HG03159 (cell line): ENCODE measurements around the gene TRIM43B.
"Not testable (repeated sequence)": the region's sequence is repeated elsewhere in the genome, so short reads cannot be mapped to it uniquely, and the experiment has no call there.

ENCODE experiments used
- ATAC-seq: cut with Tn5 transposase; IDR thresholded peaks from one replicate; pipeline ENCODE4 v1.9.1; 2021; ENCODE audit warnings: mild to moderate bottlenecking, moderate library complexity; ENCODE audit not compliant: unreplicated experiment

Gene TRIM43B

DNA sequence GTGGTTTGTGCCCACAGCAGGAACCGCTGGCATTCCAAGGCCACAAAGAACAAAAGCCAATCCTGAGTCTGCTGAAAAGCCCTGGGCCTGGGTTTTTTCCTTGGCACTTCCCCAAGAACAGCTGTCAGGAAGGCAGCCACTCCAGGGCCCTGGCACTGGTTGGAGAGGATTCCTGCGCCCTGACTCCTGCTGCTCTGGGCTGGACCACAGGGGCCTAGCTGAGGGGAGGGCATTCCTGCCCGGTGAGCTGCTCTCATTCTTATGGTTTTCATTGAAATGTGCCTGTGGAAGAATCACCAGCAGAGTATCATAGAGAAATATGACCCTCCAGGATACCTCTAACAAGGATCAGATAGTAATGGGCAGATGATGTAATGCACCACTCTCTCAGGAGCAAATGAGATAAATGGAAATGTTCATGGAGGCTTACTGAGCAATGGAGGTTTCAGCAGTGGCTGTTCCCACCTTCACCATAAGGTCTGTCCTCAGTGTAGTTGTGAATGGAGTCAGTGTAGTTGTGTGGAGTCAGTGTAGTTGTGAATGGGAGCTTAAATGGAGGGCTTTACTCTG lies 50.0 kb downstream of the TRIM43B start:
- ATAC-seq: not testable (repeated sequence)

GRCh38 chr2:95433973-95434372 lies 50.6 kb downstream of the TRIM43B start:
- not testable (repeated sequence) for ATAC-seq

DNA sequence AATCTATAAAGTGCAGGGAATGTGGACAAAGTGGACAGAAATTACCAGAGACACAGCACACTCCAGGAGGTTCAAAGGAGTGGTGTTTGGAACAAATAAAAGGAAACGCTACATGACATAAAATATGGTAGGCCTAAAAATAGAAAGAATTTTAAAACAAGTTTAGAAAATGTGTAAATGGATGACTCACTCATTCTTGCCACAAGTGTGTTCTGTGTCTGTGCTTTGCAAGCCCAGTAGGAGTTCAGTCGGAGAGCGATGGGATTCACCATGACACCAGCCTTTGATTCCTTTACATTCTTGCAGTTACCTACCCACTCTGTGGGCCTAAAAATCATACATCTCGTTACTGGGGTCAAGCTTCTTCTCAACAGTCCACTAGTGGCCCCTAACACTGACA lies 51.2 kb downstream of the TRIM43B start:
- not testable (repeated sequence) for ATAC-seq

- not testable (repeated sequence) for ATAC-seq
Measured at GRCh38 chr2:95429748-95430467, 54.6 kb downstream of the TRIM43B start.

DNA sequence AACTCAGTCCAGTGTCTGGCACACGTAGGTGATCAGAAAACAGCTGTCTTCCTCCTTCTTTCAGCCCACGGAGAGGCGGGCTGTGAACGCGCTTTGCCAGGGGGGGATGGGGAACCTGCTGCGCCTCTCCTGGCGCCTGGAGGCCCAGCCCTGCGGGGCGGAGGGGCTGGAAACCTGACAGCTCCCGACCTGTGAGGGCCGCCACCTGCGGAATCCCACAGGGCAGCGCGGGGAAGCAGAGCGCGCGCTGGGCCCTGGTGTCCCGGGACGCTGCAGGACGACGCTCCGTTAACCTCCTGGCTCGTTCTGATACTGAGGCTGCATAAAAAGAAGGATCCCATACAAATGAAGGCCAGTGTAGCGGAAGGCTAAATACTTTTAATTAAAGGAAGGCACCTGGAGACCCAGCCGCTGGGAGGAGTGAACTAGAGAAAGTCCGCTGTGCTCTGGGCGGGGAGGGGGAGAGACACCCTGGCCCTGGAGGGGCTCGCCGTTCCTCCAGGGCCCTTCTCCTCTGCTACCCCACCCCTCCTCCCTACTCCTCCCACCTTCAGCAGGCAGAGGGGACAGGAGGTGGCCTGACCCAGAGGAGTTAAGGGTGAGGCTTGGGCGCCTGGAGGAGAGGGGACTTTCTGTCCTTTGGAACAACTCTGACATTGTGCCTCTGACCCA lies 57.2 kb downstream of the TRIM43B start:
- not testable (repeated sequence) for ATAC-seq
